C4-2B (cell line): ENCODE measurements around the gene CACNA2D3.
A peak's percentile ranks its signal among the peaks of the same experiment; 100 is the strongest.

Source experiments
- H3K27ac ChIP-seq: fragments of 450-650 bp; 2 replicates; pipeline ENCODE4 v1.5.1; 2017
- ZFX ChIP-seq: fragments of 450-650 bp; IDR thresholded peaks from 2 replicates; pipeline ENCODE4 v1.6.1; 2017
- TF ChIP-seq, protein P1 (sequence below): fragments of 450-650 bp; conservative IDR thresholded peaks from 2 replicates; pipeline ENCODE4 v1.5.1; 2017; ENCODE audit warnings: mild to moderate bottlenecking

Gene CACNA2D3

DNA sequence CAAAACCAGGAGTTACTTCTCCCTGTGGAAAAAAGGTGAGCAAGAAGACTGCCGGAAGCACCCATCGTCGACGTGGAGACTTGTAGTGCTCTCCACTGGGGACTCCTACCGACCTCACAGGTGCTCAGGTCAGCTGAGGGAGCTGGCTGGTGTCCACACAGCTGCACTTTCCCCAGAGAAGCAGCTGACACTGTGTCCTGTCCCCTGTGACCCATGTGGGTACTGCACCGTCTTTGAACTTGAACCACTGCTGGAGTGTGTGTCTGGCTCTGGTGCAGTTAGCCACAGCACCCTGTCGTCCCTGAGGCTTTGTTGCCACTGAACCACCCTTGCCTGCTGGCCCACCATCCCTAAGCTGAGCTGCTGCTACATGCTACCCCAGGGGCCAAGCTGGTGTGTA is 270.8 kb downstream of the CACNA2D3 start:
- H3K27ac ChIP-seq, result no peak overlapping the region
- TF ChIP-seq, protein P1, sequence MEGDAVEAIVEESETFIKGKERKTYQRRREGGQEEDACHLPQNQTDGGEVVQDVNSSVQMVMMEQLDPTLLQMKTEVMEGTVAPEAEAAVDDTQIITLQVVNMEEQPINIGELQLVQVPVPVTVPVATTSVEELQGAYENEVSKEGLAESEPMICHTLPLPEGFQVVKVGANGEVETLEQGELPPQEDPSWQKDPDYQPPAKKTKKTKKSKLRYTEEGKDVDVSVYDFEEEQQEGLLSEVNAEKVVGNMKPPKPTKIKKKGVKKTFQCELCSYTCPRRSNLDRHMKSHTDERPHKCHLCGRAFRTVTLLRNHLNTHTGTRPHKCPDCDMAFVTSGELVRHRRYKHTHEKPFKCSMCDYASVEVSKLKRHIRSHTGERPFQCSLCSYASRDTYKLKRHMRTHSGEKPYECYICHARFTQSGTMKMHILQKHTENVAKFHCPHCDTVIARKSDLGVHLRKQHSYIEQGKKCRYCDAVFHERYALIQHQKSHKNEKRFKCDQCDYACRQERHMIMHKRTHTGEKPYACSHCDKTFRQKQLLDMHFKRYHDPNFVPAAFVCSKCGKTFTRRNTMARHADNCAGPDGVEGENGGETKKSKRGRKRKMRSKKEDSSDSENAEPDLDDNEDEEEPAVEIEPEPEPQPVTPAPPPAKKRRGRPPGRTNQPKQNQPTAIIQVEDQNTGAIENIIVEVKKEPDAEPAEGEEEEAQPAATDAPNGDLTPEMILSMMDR, result no peak
- no peak for TF ChIP-seq ZFX

DNA sequence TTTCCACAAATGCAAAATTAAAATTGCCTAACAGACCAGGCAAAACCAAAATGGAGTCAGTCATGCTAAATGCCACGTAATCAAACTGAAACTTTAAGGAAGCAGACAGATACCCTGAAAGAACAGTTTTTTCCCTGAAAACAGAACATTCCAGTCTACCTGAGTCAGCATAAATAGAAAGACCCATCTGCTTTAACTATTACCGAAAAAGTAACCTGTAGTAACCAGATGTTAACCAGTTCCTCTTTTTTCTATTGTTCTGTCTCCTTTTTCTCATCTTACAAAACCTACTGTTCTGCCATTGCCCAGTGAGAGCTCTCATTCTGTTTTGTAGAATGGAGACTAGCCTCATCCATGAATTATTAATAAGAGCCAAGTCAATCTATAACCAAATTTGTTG is 286.0 kb downstream of the CACNA2D3 start:
- no peak for TF ChIP-seq ZFX
- TF ChIP-seq, protein P1, result no peak
- no peak overlapping the region for H3K27ac ChIP-seq

DNA sequence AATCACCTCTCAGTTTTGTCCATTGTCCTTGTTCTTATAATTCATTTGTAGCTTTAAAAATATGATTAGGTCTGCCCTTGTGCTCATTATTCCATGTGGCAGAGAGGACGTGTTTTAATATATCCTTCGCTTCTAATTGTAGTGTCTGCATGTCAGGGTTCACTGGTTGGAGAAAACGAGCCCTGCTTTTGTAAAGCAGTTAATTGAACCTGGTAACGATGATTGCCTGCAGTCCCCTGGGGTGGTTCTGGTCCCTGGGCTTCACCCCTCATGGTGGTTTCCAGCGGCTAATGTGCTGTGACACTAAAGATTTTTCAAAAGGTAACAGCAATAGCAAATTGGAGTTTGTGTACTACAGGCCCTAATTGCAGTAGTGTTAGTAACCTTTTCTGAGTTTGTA is 299.6 kb downstream of the CACNA2D3 start:
- no peak overlapping the region for H3K27ac ChIP-seq
- TF ChIP-seq, protein P1, result no peak
- no peak for TF ChIP-seq ZFX

DNA sequence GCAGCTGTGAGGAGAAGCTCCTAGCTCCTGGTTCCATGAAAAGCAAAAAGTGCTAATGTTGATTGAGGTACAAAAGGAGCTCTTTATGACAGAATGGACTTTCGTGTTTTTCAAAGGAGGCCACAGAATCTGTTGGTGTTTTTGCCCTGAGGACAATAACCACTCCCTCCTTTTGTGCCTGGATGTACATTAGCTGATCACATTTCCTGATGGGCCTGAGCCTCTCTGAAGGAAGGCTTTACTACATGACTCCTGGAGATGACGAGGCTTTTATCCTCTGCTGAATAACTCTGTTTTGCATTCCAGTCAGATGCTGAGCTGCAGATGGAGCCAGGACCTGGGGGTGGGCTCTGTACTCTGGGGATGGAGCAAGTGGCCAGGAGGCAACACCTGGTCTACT is 301.9 kb downstream of the CACNA2D3 start:
- no peak for TF ChIP-seq ZFX
- H3K27ac ChIP-seq, result no peak overlapping the region

DNA sequence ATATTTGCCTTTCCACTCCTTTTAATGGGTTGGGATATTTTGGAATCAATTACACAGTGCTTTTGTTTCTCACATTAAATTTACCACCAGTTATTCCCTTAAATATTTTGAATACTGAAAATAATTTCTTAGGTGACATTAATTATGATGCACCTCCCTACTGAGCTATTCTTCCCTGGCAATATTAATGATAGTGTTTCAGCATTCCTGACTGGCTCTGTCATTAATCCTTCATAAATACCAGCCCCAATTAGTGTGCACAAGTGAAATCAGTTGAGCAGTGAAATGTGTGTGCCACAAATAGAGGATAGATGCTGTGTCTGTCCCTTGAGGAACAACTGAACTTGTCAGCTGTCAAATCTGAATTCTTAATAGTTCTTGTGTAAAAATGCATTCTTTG is 304.0 kb downstream of the CACNA2D3 start:
- no peak overlapping the region for H3K27ac ChIP-seq
- TF ChIP-seq, protein P1, result no peak

DNA sequence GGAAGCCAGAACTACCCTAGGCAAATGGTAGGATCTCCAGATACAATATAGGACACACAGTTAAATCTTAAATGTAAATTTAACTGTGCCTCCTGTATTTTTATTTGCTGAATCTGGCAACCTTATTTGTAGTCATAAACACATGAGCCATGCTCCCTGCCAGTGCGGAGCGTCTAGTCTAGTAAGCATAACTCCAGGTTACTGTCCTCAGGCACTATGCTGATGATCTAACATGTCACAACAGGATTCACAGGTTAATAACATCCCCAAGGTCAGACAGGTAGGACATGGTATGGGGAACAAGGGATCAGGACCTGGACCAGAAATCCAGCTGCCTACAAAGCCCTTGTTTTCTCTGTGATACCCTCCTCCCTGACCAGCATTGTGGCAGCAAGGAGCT is 305.1 kb downstream of the CACNA2D3 start:
- no peak overlapping the region for H3K27ac ChIP-seq

DNA sequence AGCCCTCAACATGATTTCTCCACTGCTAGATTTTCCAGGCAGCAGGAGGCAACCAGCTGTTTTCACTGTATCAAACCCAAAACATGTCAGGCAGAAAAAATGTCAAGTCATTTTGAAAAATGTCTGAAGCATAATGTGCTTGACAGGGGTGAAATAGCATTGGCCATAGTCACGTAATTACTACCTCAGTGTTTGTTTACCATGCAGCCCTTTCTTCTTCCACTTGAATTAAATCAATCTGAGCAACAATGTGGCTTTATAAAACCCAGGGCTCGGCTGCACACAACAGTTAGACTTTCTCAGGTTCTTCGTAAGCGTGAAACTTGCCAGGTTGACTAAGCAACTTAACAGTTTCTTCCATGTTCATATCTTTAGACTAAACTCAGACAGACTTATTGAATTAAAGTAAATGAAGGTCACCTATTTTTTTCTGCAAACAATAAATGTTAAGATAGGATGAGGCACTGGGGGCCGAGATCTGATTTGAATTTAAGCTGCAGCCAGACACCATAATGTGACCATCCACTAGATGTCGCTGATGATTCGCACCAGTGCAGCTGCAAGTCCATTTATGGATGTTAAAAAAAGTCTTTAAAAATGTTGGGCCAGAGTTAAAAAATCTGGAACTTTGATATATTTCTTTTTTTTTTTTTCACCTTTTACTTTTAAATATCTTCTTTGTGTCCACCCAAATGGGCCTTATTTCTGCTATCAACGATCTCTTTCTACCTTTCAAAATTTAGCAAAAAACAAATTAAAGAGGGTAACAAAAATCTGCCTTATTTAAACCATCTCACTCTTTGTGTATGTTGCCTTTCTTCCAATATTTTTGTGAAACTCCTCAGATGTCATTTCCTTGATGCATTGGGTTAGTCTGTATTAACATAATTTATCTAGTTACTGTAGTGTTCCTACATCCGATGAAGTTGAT is 305.9 kb downstream of the CACNA2D3 start:
- no peak overlapping the region for H3K27ac ChIP-seq
- TF ChIP-seq ZFX, result no peak
- TF ChIP-seq, protein P1, result peak; percentile 91

More for the DNA sequence above, 305.1 kb downstream of the CACNA2D3 start:
- TF ChIP-seq ZFX, result no peak
- TF ChIP-seq, protein P1, result no peak

DNA sequence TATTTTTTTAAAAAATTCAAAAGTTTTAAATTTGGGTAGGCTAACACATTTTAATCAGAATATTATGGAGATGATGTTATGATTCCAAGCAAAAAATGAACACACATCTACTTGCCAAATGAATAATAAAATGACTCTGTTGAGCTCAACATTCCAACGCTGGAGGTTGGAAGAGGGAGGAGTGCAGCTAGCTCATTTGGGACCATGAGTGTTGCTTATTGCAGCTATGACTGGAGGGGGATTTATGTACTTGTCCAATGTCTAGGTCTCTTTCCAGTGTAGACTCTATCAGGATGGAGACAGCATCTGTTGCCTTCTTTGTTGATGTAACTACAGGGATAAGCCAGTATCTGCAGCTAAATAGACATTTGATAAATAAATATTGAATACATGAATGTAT is 310.6 kb downstream of the CACNA2D3 start:
- no peak overlapping the region for H3K27ac ChIP-seq
- TF ChIP-seq, protein P1, result no peak
- no peak for TF ChIP-seq ZFX
